HepG2 (cell line): ENCODE data around the gene CACTIN. TPM values are rescaled to one million over a fixed set of nuclear protein-coding genes. Genes with fewer than 3 reads are reported as not detected.

Experiments used
- ATAC-seq: fragments of 200-7000 bp; cut with Tn5 transposase; 3 replicates; pipeline ENCODE4 v1.9.1; 2020; ENCODE audit warnings: mild to moderate bottlenecking, moderate library complexity
- BruUV-seq: library from RNA; stranded (reverse); fragments of 400-500 nt; replicated peaks from 2 replicates; lab custom pipeline; 2021; lab: Mats Ljungman, UMichigan
- CTCF ChIA-PET: fragments of 300-600 bp; formaldehyde crosslinking; extraction: SDS; loops from one replicate; lab custom pipeline; 2021; ENCODE audit warnings: low total read pairs, inconsistent platforms, low intra/inter-chr PET ratio; lab: Yijun Ruan, JAX
- POLR2A ChIA-PET: fragments of 350-600 bp; sonication (Branson Sonifier 250); formaldehyde crosslinking; loops from one replicate; lab custom pipeline; 2020; ENCODE audit warnings: antibody characterized with exemption, inconsistent platforms; lab: Yijun Ruan, JAX
- DNase-seq: peaks from one replicate; pipeline ENCODE4 v3.0.0-alpha.2; 2015; ENCODE audit warnings: low spot score
- FAIRE-seq: peaks from 3 replicates; lab custom pipeline; 2011; peaks lifted over from hg19 to GRCh38; lab: Jason Lieb, UNC
- H2AFZ ChIP-seq: one replicate; pipeline ENCODE4 v1.6.1; 2011; ENCODE audit warnings: low read length, inconsistent platforms
- H3K27ac ChIP-seq: fragments of 300-600 bp; 3 replicates; pipeline ENCODE4 v1.8.0; 2011; ENCODE audit warnings: mixed run types, mild to moderate bottlenecking, mixed read lengths, low read length, inconsistent platforms; ENCODE audit not compliant: insufficient read depth; ENCODE audit errors: extremely low read length
- H3K27me3 ChIP-seq, 2 experiments: fragments of 200-600 bp in 1 of 2; 2 replicates in 1 of 2; 3 replicates in 1 of 2; pipeline versions ENCODE4 v1.6.0 to v1.8.0; 2011; ENCODE audit warnings: low read length in 2 of 2, mild to moderate bottlenecking in 2 of 2, moderate library complexity in 2 of 2, inconsistent platforms in 1 of 2; ENCODE audit not compliant: insufficient read depth in 2 of 2, control insufficient read depth in 1 of 2
- H3K36me3 ChIP-seq, 2 experiments: fragments of 200-600 bp in 1 of 2; replicated peaks in 1 of 2; 2 replicates in 1 of 2; 3 replicates in 1 of 2; pipeline versions ENCODE4 v1.5.1 to v1.8.0; 2011; ENCODE audit warnings: low read length in 2 of 2, inconsistent platforms in 1 of 2; ENCODE audit not compliant: insufficient read depth in 2 of 2, control insufficient read depth in 1 of 2
- H3K4me1 ChIP-seq: 2 replicates; pipeline ENCODE4 v1.5.1; 2012; ENCODE audit warnings: low read length, inconsistent platforms; ENCODE audit not compliant: insufficient read depth
- H3K4me2 ChIP-seq: 2 replicates; pipeline ENCODE4 v1.6.0; 2011; ENCODE audit warnings: low read depth, low read length, inconsistent platforms
- H3K4me3 ChIP-seq, 3 experiments: fragments of 200-600 bp in 1 of 3; sonication (generic), shearing (Covaris generic) in 1 of 3; replicated peaks in 1 of 3; 2 replicates each; pipeline ENCODE4 v1.5.1; 2011 to 2016; ENCODE audit warnings: low read length in 3 of 3, inconsistent platforms in 2 of 3, low read depth in 2 of 3, mild to moderate bottlenecking in 2 of 3, control low read depth in 1 of 3, mixed read lengths in 1 of 3; ENCODE audit not compliant: insufficient read depth in 1 of 3
- H3K79me2 ChIP-seq: one replicate; pipeline ENCODE4 v1.6.1; 2011; ENCODE audit warnings: low read length, inconsistent platforms; ENCODE audit not compliant: insufficient read depth
- H3K9ac ChIP-seq: 2 replicates; pipeline ENCODE4 v1.6.0; 2011; ENCODE audit warnings: mild to moderate bottlenecking, low read depth, low read length, inconsistent platforms; ENCODE audit not compliant: insufficient read depth
- H3K9me3 ChIP-seq: 2 replicates; pipeline ENCODE4 v1.5.1; 2012; ENCODE audit warnings: mild to moderate bottlenecking, low read length
- H4K20me1 ChIP-seq: 2 replicates; pipeline ENCODE4 v1.6.0; 2011; ENCODE audit warnings: inconsistent platforms, mild to moderate bottlenecking, low read length, moderate library complexity; ENCODE audit not compliant: insufficient read depth
- EHMT2 ChIP-seq: fragments of 200-600 bp; sonication (generic); IDR thresholded peaks from 2 replicates; pipeline ENCODE4 v1.7.0; 2017; ENCODE audit warnings: antibody characterized with exemption, low read depth, low read length, borderline replicate concordance
- KAT2B ChIP-seq: fragments of 150-350 bp; IDR thresholded peaks from 2 replicates; pipeline ENCODE4 v1.6.1; 2014; ENCODE audit warnings: low read depth, low read length, borderline replicate concordance
- KLF11 ChIP-seq: IDR thresholded peaks from 2 replicates; pipeline ENCODE4 v1.6.1; 2016; ENCODE audit warnings: missing compliant biosample characterization
- NR3C1 ChIP-seq: sonication (generic); formaldehyde crosslinking; IDR thresholded peaks from 2 replicates; pipeline ENCODE4 v1.4.0; 2020; ENCODE audit warnings: missing genetic modification reagents
- PLRG1 ChIP-seq: fragments of 450-650 bp; conservative IDR thresholded peaks from 2 replicates; pipeline ENCODE4 v1.6.1; 2016
- ZSCAN20 ChIP-seq: sonication (generic); formaldehyde crosslinking; IDR thresholded peaks from 2 replicates; pipeline ENCODE4 v1.4.0; 2020; ENCODE audit warnings: missing genetic modification reagents, mild to moderate bottlenecking, borderline replicate concordance
- WGBS: methylation state at CpG from one replicate; pipeline ENCODE4 v1.1.6; 2017; ENCODE audit warnings: low lambda C conversion rate; 5-methylcytosine and 5-hydroxymethylcytosine counted together
- in situ Hi-C: cut with HindIII; loops from 2 replicates; pipeline ENCODE4 v1.10.0; 2017; ENCODE audit warnings: low pct_unique_long_range_greater_than_20kb; ENCODE audit not compliant: extremely low pct_ligation_motif_present
- intact Hi-C: fragments of 100-400 bp; cut with micrococcal nuclease; formaldehyde crosslinking; loops from one replicate; pipeline ENCODE4 v1.10.0; 2022; ENCODE audit not compliant: unreplicated experiment
- polyA plus RNA-seq, 8 experiments: library from polyadenylated mRNA; depleted of rRNA in 3 of 8; stranded (reverse) in 7 of 8; unstranded in 1 of 8; fragments of >200 nt; fragmentation: Illumina TruSeq in 4 of 8; extraction: Trizol in 4 of 8; gene quantifications; 2 replicates each; pipeline versions ENCODE4 v1.2.1 to v1.2.3, GENCODE V29; 2011 to 2016; ENCODE audit warnings: low read depth in 4 of 8, missing spikeins in 1 of 8, mixed read lengths in 1 of 8; ENCODE audit not compliant: insufficient read depth in 1 of 8
- total RNA-seq, 5 experiments: library from RNA; depleted of rRNA; stranded (reverse); fragments of >200 nt; fragmentation: Illumina TruSeq; extraction: Trizol; gene quantifications; 2 replicates each; pipeline ENCODE4 v1.2.3, GENCODE V29; 2016; ENCODE audit warnings: low read depth in 1 of 5
- TF ChIP-seq, protein P1 (sequence below): sonication (generic); formaldehyde crosslinking; IDR thresholded peaks from 2 replicates; pipeline ENCODE4 v1.5.0; 2020; ENCODE audit warnings: mild to moderate bottlenecking, missing genetic modification reagents, borderline replicate concordance
- TF ChIP-seq, protein P2 (sequence below): sonication (generic); formaldehyde crosslinking; IDR thresholded peaks from 2 replicates; pipeline ENCODE4 v1.4.0; 2020; ENCODE audit warnings: mild to moderate bottlenecking, missing genetic modification reagents

The CACTIN gene
- total and polyA plus RNA-seq, 2 of the 13 experiments (the other 11 are each of a cell fraction or from before 2014, with no cell fraction given), result 10.0 to 16.6 TPM

DNA sequence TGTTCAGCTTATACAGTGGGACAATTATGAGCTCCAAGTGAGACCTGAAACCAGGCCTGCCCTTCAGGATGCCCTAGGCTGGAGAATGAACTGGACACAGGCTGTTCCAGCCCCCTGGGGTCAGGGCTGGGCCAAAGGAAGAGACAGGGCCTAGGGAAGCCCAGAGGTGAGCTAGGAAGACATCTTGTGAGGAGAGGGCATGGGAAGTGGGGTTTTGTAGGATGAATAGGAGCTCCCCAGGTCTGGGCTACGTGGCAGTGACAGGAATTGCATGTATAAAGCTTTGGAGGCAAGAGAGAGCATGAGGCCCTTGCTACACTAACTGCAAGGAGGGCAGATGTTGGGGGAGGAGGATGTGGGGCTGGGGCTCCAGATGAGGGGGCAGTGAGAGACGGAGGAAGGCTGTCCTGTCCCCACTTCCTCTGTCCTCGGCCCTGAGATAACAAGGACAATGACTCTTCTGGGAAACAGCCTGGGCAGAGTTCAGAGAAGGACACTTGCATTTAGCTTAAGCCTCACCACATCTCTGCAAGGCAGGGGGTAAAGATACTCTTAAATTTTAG, 18.4 kb downstream of the CACTIN start:
- in situ Hi-C loops (no loop called here), intact Hi-C loops (no loop called here)
- Histone ChIP-seq H3K9ac (no peak overlapping the region), H3K27ac (no peak overlapping the region), H3K4me1 (peaks cover 47% of the 10 kb centered on the region), H3K4me2 (peak overlapping the region; percentile 77), H3K79me2 (no peaks in the 10 kb centered on the region), H3K9me3 (no peaks in the 10 kb centered on the region), H2AFZ (no peak overlapping the region), H3K27me3 (peaks cover 0 to 26% of the 10 kb centered on the region in 2 experiments; a peak in 2 of 5 replicates), H3K4me3 (peak overlapping the region in 1 of 3 experiments; percentile 59; a peak in 1 of 6 replicates), H4K20me1 (no peaks in the 10 kb centered on the region), H3K36me3 (peaks cover 3 to 13% of the 10 kb centered on the region in 2 experiments; a peak in 2 of 5 replicates)
- ChIA-PET POLR2A (interaction anchor here (0.9 kb wide), 1 partner anchor 19 kb away, joined by 3 read pairs; no protein-coding TSS in a partner anchor), CTCF (no interaction called here)
- BruUV-seq, result no TSS peak
- no peak for DNase-seq
- ATAC-seq, result peak; percentile 5; the same call in 1 of the 3 replicates
- no peak for FAIRE-seq
- TF ChIP-seq KAT2B (no peak), KLF11 (CRISPR knock-in tag) (no peak), PLRG1 (no peak), EHMT2 (no peak), NR3C1 (CRISPR knock-in tag) (no peak), ZSCAN20 (CRISPR knock-in tag) (no peak)
- TF ChIP-seq, protein P1, sequence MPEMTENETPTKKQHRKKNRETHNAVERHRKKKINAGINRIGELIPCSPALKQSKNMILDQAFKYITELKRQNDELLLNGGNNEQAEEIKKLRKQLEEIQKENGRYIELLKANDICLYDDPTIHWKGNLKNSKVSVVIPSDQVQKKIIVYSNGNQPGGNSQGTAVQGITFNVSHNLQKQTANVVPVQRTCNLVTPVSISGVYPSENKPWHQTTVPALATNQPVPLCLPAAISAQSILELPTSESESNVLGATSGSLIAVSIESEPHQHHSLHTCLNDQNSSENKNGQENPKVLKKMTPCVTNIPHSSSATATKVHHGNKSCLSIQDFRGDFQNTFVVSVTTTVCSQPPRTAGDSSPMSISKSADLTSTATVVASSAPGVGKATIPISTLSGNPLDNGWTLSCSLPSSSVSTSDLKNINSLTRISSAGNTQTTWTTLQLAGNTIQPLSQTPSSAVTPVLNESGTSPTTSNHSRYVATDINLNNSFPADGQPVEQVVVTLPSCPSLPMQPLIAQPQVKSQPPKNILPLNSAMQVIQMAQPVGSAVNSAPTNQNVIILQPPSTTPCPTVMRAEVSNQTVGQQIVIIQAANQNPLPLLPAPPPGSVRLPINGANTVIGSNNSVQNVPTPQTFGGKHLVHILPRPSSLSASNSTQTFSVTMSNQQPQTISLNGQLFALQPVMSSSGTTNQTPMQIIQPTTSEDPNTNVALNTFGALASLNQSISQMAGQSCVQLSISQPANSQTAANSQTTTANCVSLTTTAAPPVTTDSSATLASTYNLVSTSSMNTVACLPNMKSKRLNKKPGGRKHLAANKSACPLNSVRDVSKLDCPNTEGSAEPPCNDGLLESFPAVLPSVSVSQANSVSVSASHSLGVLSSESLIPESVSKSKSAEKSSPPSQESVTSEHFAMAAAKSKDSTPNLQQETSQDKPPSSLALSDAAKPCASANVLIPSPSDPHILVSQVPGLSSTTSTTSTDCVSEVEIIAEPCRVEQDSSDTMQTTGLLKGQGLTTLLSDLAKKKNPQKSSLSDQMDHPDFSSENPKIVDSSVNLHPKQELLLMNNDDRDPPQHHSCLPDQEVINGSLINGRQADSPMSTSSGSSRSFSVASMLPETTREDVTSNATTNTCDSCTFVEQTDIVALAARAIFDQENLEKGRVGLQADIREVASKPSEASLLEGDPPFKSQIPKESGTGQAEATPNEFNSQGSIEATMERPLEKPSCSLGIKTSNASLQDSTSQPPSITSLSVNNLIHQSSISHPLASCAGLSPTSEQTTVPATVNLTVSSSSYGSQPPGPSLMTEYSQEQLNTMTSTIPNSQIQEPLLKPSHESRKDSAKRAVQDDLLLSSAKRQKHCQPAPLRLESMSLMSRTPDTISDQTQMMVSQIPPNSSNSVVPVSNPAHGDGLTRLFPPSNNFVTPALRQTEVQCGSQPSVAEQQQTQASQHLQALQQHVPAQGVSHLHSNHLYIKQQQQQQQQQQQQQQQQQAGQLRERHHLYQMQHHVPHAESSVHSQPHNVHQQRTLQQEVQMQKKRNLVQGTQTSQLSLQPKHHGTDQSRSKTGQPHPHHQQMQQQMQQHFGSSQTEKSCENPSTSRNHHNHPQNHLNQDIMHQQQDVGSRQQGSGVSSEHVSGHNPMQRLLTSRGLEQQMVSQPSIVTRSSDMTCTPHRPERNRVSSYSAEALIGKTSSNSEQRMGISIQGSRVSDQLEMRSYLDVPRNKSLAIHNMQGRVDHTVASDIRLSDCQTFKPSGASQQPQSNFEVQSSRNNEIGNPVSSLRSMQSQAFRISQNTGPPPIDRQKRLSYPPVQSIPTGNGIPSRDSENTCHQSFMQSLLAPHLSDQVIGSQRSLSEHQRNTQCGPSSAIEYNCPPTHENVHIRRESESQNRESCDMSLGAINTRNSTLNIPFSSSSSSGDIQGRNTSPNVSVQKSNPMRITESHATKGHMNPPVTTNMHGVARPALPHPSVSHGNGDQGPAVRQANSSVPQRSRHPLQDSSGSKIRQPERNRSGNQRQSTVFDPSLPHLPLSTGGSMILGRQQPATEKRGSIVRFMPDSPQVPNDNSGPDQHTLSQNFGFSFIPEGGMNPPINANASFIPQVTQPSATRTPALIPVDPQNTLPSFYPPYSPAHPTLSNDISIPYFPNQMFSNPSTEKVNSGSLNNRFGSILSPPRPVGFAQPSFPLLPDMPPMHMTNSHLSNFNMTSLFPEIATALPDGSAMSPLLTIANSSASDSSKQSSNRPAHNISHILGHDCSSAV (CRISPR knock-in tag), result no peak
- TF ChIP-seq, protein P2, sequence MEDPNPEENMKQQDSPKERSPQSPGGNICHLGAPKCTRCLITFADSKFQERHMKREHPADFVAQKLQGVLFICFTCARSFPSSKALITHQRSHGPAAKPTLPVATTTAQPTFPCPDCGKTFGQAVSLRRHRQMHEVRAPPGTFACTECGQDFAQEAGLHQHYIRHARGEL (CRISPR knock-in tag), result no peak
- WGBS, result 14% methylated on average over 3 of the region's 3 CpGs
